ENCODE data around the gene GPR161. TPM values are rescaled to one million over a fixed set of nuclear protein-coding genes. Genes with fewer than 3 reads are reported as not detected.

The GPR161 gene
- total RNA-seq, 4 donors from 2014 or later: 19.5 to 46.7 (median 22.9) TPM

DNA sequence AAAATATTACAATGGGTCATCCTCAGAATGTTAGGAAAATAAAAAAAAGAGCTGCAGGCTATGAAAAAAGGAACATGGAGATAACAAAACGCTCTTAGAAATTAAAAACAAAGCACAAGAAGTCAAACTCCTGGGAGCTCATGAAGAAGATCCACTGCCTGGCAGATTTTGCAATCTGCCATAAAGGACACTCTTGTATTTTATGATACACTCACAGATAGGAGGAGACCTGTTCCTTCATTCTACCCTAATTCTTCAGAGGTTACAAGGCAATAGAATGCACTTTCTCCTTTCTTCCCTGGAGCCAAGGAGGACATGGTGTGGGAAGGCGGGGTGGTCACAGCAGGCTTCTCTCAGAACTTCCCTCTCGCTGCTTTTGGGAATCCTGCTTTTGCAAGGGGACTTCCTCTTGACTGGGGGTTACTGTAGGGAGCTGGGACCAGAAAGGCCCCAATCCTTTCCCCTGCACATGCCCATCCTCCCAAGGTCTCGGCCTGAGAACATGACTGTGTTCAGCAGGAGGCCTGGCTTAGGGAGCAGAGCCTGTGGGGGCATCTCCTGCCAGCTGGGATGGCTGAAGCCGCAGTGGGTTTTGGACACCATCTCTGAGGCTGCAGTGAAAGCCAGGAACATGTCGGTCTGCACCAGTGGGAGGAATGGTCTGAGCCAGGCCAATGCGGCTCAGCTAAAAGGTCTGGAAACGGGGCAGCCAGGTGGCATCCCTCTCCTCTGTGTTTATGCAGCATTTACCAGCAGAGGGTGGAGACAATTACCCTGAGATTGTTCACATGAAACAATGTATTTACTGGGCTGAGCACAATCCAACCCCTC is 44.8 kb downstream of the GPR161 start:
- WGBS: 92% methylated on average over 5 of the region's 8 CpGs
- H3K9me3 ChIP-seq: no peaks in the 10 kb centered on the region
- H3K27me3 ChIP-seq: no peaks in the 10 kb centered on the region
- TF ChIP-seq CTCF (IDR thresholded peaks at IDR 0.05): no peak
- intact Hi-C loops (cut with DNase I): no loop called here
- H3K27ac ChIP-seq (replicated peaks in 1 of 4): no peak overlapping the region
- peak; percentile 85 for DNase-seq (ENCODE audit: extremely low spot score)
- peaks cover 5 to 74% (median 31%) of the 10 kb centered on the region in 4 donors for H3K36me3 ChIP-seq
- no peak overlapping the region for H3K4me3 ChIP-seq
- H3K4me1 ChIP-seq: peaks cover 0 to 4% (median under 1%) of the 10 kb centered on the region in 4 donors

DNA sequence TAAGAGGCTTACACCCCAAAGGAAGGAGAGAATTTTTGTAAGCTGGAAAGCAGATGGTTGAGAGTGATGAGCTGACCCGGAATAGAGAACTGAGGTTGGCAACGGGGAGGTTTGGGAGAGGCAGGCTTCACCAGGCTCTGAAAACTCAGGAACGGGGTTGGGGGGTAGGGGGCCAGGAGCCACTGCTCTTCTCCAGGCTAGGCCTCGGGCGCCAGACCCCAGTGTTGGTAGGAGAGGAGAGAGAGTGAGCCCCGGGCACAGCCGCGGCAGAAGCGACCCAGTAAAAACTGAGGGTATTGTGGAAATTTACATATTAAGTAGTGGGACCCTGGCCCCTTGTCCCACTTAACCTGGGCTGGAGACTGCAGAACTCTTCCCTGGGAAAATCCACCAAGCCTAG is 45.7 kb downstream of the GPR161 start:
- intact Hi-C loops (cut with DNase I): no loop called here
- peak; percentile 12 for DNase-seq (ENCODE audit: extremely low spot score)
- peaks cover 0 to 74% (median 24%) of the 10 kb centered on the region in 4 donors for H3K36me3 ChIP-seq
- no peaks in the 10 kb centered on the region for H3K9me3 ChIP-seq
- WGBS: 97% methylated on average over 9 of the region's 9 CpGs
- no peak overlapping the region for H3K4me3 ChIP-seq
- TF ChIP-seq CTCF (IDR thresholded peaks at IDR 0.05) (no peak), POLR2A (IDR thresholded peaks at IDR 0.05; ENCODE audit: low read depth) (no peak), EP300 (IDR thresholded peaks at IDR 0.05) (no peak), POLR2AphosphoS5 (IDR thresholded peaks at IDR 0.05) (no peak)
- H3K27me3 ChIP-seq: no peaks in the 10 kb centered on the region
- no peak overlapping the region for H3K27ac ChIP-seq (replicated peaks in 1 of 4)
- H3K4me1 ChIP-seq: peaks cover 0 to 12% (median 9%) of the 10 kb centered on the region in 4 donors

DNA sequence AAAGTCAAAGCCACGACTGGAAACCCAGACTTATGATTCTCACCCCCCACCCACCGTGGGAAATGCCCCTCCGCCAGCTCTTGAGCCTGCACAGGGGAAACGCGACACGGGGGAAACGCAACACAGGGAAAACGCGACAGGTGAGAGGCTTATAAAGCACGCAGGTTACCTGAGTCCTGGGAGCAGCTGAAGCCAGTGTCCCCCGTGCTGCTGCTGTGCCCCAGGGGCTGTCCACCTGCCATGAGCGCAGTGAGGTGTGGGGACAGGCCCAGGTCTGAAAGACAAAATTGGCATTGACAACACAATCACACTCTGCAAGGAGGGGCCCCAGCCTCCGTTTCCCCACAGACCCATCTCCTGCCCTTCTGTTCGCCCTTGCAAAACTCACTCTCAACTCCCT is 46.3 kb downstream of the GPR161 start:
- peaks cover 4 to 19% (median 16%) of the 10 kb centered on the region in 4 donors for H3K4me1 ChIP-seq
- TF ChIP-seq EP300 (IDR thresholded peaks at IDR 0.05) (no peak), CTCF (IDR thresholded peaks at IDR 0.05) (no peak), POLR2AphosphoS5 (IDR thresholded peaks at IDR 0.05) (no peak), POLR2A (IDR thresholded peaks at IDR 0.05; ENCODE audit: low read depth) (no peak)
- 94% methylated on average over 14 of the region's 14 CpGs for WGBS
- H3K27ac ChIP-seq (replicated peaks in 1 of 4): no peak overlapping the region
- H3K36me3 ChIP-seq: peaks cover 0 to 72% (median 23%) of the 10 kb centered on the region in 4 donors
- H3K27me3 ChIP-seq: no peaks in the 10 kb centered on the region
- intact Hi-C loops (cut with DNase I): no loop called here
- H3K9me3 ChIP-seq: no peaks in the 10 kb centered on the region
- no peak overlapping the region for H3K4me3 ChIP-seq
- peak; percentile 47 for DNase-seq (ENCODE audit: extremely low spot score)

DNA sequence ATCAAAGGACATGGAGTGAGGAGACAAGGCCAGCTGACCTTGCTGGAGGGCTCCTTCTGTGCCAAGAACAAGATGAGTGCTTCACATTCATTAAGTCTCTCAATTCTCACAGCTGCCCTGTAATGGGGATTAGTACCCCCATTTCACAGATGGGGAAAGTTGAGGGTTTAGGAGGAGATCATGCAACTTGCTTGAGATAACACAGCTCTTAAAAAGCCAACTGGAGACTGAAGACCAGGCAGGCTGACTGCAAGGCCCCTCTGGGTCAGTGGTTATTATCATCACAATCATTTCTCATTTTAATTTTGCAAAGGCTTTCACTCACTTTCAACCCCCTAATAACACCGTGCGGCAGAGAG is 46.8 kb downstream of the GPR161 start:
- Histone ChIP-seq H3K9me3 (no peaks in the 10 kb centered on the region), H3K4me1 (peaks cover 8 to 23% (median 20%) of the 10 kb centered on the region in 4 donors), H3K27ac (replicated peaks in 1 of 4) (no peak overlapping the region), H3K27me3 (no peaks in the 10 kb centered on the region), H3K36me3 (peaks cover 0 to 70% (median 23%) of the 10 kb centered on the region in 4 donors), H3K4me3 (no peak overlapping the region)
- DNase-seq (ENCODE audit: extremely low spot score): no peak
- 94% methylated on average over 2 of the region's 2 CpGs for WGBS
- intact Hi-C loops (cut with DNase I): loop anchor here (5.0 kb wide), 1 partner anchor 57 kb away; no protein-coding TSS in a partner anchor
- no peak for TF ChIP-seq CTCF (IDR thresholded peaks at IDR 0.05)
- TF ChIP-seq POLR2A (IDR thresholded peaks at IDR 0.05; ENCODE audit: low read depth): no peak
- TF ChIP-seq EP300 (IDR thresholded peaks at IDR 0.05): no peak
- no peak for TF ChIP-seq POLR2AphosphoS5 (IDR thresholded peaks at IDR 0.05)

Data from esophagus muscularis mucosa (tissue), 4 donors.